Raji (cell line): Measurements from ENCODE around the gene CMIP.

Source experiments
- POLR2A ChIP-seq: IDR thresholded peaks from 2 replicates; pipeline ENCODE4 v1.6.1; 2011; ENCODE audit warnings: low read depth, low read length, control low read depth; ENCODE audit not compliant: insufficient read depth

CMIP gene

GRCh38 chr16:81486540-81487061 is 42.0 kb downstream of the CMIP start:
- no peak for TF ChIP-seq POLR2A

GRCh38 chr16:81487301-81487720 is 42.7 kb downstream of the CMIP start:
- TF ChIP-seq POLR2A: no peak

- no peak for TF ChIP-seq POLR2A
These were observed 44.2 kb downstream of the CMIP start for GRCh38 chr16:81488687-81489411.

GRCh38 chr16:81489547-81490267 is 45.1 kb downstream of the CMIP start:
- TF ChIP-seq POLR2A: no peak

- no peak for TF ChIP-seq POLR2A
These were observed 47.1 kb downstream of the CMIP start for GRCh38 chr16:81491541-81492188.

- TF ChIP-seq POLR2A: no peak
These were observed 47.7 kb downstream of the CMIP start for GRCh38 chr16:81492311-81492761.

- TF ChIP-seq POLR2A: no peak
These were observed 48.6 kb downstream of the CMIP start for GRCh38 chr16:81492965-81493754.

- no peak for TF ChIP-seq POLR2A
These were observed 49.3 kb downstream of the CMIP start for GRCh38 chr16:81493755-81494433.

GRCh38 chr16:81494434-81494806 is 49.8 kb downstream of the CMIP start:
- TF ChIP-seq POLR2A: no peak

GRCh38 chr16:81494888-81495287 is 50.3 kb downstream of the CMIP start:
- no peak for TF ChIP-seq POLR2A

- no peak for TF ChIP-seq POLR2A
These were observed 51.0 kb downstream of the CMIP start for GRCh38 chr16:81495321-81496234.

GRCh38 chr16:81496321-81496720 is 51.7 kb downstream of the CMIP start:
- TF ChIP-seq POLR2A: no peak

GRCh38 chr16:81496742-81497141 is 52.1 kb downstream of the CMIP start:
- no peak for TF ChIP-seq POLR2A

- no peak for TF ChIP-seq POLR2A
These were observed 53.1 kb downstream of the CMIP start for GRCh38 chr16:81497690-81498089.

GRCh38 chr16:81498351-81498750 is 53.7 kb downstream of the CMIP start:
- TF ChIP-seq POLR2A: no peak
